Measurements from ENCODE around the gene KLK8.

Gene KLK8

DNA sequence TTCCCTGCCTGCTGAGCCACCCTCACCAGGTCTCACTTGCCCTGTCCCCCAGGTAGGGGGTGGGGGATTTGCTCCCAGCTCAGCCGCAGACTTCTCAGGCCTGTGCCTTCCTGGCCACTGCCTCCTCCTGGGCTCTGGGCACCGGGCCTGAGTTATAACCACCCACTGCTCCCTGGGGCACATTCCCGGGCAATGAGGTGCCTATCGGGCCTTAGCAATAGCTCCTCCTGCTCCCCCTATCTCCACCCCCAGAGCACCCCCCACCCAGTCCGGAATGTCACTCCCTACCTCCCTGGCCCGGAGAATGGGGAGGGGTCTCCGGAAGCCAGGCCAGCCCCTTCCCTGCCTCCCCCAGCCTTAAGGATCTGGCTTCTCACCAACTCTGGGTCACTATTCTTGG lies 48.5 kb downstream of the KLK8 start, which contains the start of gene KLK5:
Gene KLK5, minus strand, starts transcription at position 129 of the 400 bp plus-strand sequence. CDS start 381 bp downstream, outside the sequence.
- no peak for DNase-seq (ENCODE audit: low read depth, low spot score)

DNA sequence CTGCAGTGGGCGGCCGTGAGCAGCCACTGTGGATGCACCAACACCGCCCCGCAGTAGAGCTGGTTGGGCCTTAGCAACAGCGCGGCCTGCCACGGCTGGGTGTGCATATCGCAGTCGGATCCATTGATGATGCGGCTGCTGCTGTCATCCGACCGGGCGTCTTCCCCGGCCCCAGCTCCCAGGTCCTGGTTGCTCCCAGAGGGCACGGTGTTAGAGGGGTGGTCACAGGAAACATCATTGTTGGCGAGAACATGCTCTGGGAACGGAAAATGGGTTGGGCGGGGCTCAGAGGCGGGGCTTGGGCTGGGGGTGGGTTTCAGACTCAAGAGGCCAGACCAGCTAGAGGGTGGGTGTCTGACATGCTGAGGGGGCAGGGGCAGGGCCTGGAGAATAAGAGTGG lies 51.5 kb downstream of the KLK8 start:
- DNase-seq (ENCODE audit: low read depth, low spot score): peak; percentile 33

GRCh38 chr19:50947123-50947522 lies 54.3 kb downstream of the KLK8 start:
- no peak for DNase-seq (ENCODE audit: low read depth, low spot score)
